Esophagus mucosa (tissue), 1 donor: ENCODE data around the gene CPNE6. TPM values are rescaled to one million over a fixed set of nuclear protein-coding genes. Genes with fewer than 3 reads are reported as not detected.

Source experiments
- total RNA-seq: library from RNA; stranded (reverse); gene quantifications from one replicate; pipeline ENCODE4 v1.2.4, GENCODE V29; 2023
- donor health status: DM: yes; HTN: yes; CAD: no.

CPNE6 gene
- total RNA-seq, 1 donor from 2014 or later: not detected

Other genes starting within 250 kb of the CPNE6 start
- 22.2 TPM for gene DHRS4, start 117.8 kb upstream of the CPNE6 start, total RNA-seq
- 28.8 TPM for gene DHRS4L2, start 82.6 kb upstream of the CPNE6 start, total RNA-seq
- 0.48 TPM for gene CARMIL3, start 19.6 kb upstream of the CPNE6 start, total RNA-seq
- gene PCK2, start 22.7 kb downstream of the CPNE6 start, total RNA-seq: 44.4 TPM
- gene DCAF11, start 43.2 kb downstream of the CPNE6 start, total RNA-seq: 48.2 TPM
- gene NRL, start 43.4 kb downstream of the CPNE6 start, total RNA-seq: 1.1 TPM
- 0.60 TPM for gene FITM1, start 59.1 kb downstream of the CPNE6 start, total RNA-seq
- gene PSME1, start 64.6 kb downstream of the CPNE6 start, total RNA-seq: 123 TPM
- gene EMC9, start 70.0 kb downstream of the CPNE6 start, total RNA-seq: 19.1 TPM
- 116 TPM for gene PSME2, start 75.0 kb downstream of the CPNE6 start, total RNA-seq
- gene RNF31, start 75.9 kb downstream of the CPNE6 start, total RNA-seq: 39.7 TPM
- 44.2 TPM for gene IRF9, start 89.7 kb downstream of the CPNE6 start, total RNA-seq
- 5.4 TPM for gene REC8, start 100.5 kb downstream of the CPNE6 start, total RNA-seq
- 44.6 TPM for gene IPO4, start 117.3 kb downstream of the CPNE6 start, total RNA-seq
- 30.3 TPM for gene TM9SF1, start 123.9 kb downstream of the CPNE6 start, total RNA-seq
- not detected for gene TSSK4, start 134.1 kb downstream of the CPNE6 start, total RNA-seq
- 49.0 TPM for gene CHMP4A, start 141.9 kb downstream of the CPNE6 start, total RNA-seq
- gene MDP1, start 144.5 kb downstream of the CPNE6 start, total RNA-seq: 9.5 TPM
- gene NEDD8, start 160.8 kb downstream of the CPNE6 start, total RNA-seq: 131 TPM
- gene GMPR2, start 161.4 kb downstream of the CPNE6 start, total RNA-seq: 38.9 TPM
- 97.0 TPM for gene TINF2, start 171.1 kb downstream of the CPNE6 start, total RNA-seq
- gene TGM1, start 191.6 kb downstream of the CPNE6 start, total RNA-seq: 1,652 TPM
- gene RABGGTA, start 200.0 kb downstream of the CPNE6 start, total RNA-seq: 91.5 TPM
- gene DHRS1, start 228.2 kb downstream of the CPNE6 start, total RNA-seq: 110 TPM
- gene NOP9, start 228.3 kb downstream of the CPNE6 start, total RNA-seq: 20.5 TPM
- gene CIDEB, start 236.4 kb downstream of the CPNE6 start, total RNA-seq: 27.4 TPM
- 82.9 TPM for gene LTB4R2, start 238.6 kb downstream of the CPNE6 start, total RNA-seq
- gene LTB4R, start 239.9 kb downstream of the CPNE6 start, total RNA-seq: 94.9 TPM